OCI-LY1 (cell line): ENCODE results near the gene SULT2B1.

Experiments
- H2AFZ ChIP-seq: fragments of 200-600 bp; sonication (generic), shearing (Covaris generic); 2 replicates; pipeline ENCODE4 v1.6.0; 2014; ENCODE audit warnings: antibody characterized with exemption, mild to moderate bottlenecking, low read length
- H3F3A ChIP-seq: fragments of 200-600 bp; sonication (generic), shearing (Covaris generic); 2 replicates; pipeline ENCODE4 v1.6.0; 2014; ENCODE audit warnings: mild to moderate bottlenecking, antibody characterized with exemption, low read length, moderate library complexity; ENCODE audit not compliant: insufficient read depth
- H3K27ac ChIP-seq: fragments of 200-600 bp; sonication (generic); 2 replicates; pipeline ENCODE4 v1.5.1; 2014; ENCODE audit warnings: low read length, mixed run types, mild to moderate bottlenecking, low read depth; ENCODE audit not compliant: poor library complexity, severe bottlenecking
- H3K27me3 ChIP-seq: fragments of 200-600 bp; sonication (generic); 2 replicates; pipeline ENCODE4 v1.6.0; 2014; ENCODE audit warnings: antibody characterized with exemption, mild to moderate bottlenecking, low read length, moderate library complexity; ENCODE audit not compliant: insufficient read depth
- H3K36me3 ChIP-seq: fragments of 200-600 bp; sonication (generic); 2 replicates; pipeline ENCODE4 v1.6.1; 2014; ENCODE audit warnings: mild to moderate bottlenecking, antibody characterized with exemption, low read length, moderate library complexity, mixed read lengths; ENCODE audit not compliant: insufficient read depth
- H3K4me1 ChIP-seq: fragments of 200-600 bp; sonication (generic); 2 replicates; pipeline ENCODE4 v1.5.1; 2014; ENCODE audit warnings: mild to moderate bottlenecking, low read length, moderate library complexity; ENCODE audit not compliant: insufficient read depth, severe bottlenecking
- H3K4me2 ChIP-seq: fragments of 200-600 bp; sonication (generic), shearing (Covaris generic); 2 replicates; pipeline ENCODE4 v1.6.1; 2014; ENCODE audit warnings: low read length
- H3K4me3 ChIP-seq: fragments of 200-600 bp; sonication (generic); 2 replicates; pipeline ENCODE4 v1.5.1; 2014; ENCODE audit warnings: low read length, low read depth, mild to moderate bottlenecking, mixed read lengths; ENCODE audit not compliant: poor library complexity, severe bottlenecking
- H3K79me2 ChIP-seq: fragments of 200-600 bp; shearing (Covaris generic); 2 replicates; pipeline ENCODE4 v1.6.1; 2016; ENCODE audit warnings: mixed run types, low read length, mixed read lengths; ENCODE audit not compliant: insufficient read depth
- H3K9ac ChIP-seq: fragments of 200-600 bp; sonication (generic), shearing (Covaris generic); 2 replicates; pipeline ENCODE4 v1.6.1; 2014; ENCODE audit warnings: mild to moderate bottlenecking, low read length, mixed read lengths
- H3K9me2 ChIP-seq: fragments of 200-600 bp; sonication (generic), shearing (Covaris generic); 2 replicates; pipeline ENCODE4 v1.6.1; 2014; ENCODE audit warnings: low read depth, mild to moderate bottlenecking, low read length, mixed read lengths
- H3K9me3 ChIP-seq: fragments of 200-600 bp; shearing (Covaris generic); 2 replicates; pipeline ENCODE4 v1.6.1; 2014; ENCODE audit warnings: low read length, mixed read lengths
- H4K20me1 ChIP-seq: fragments of 200-600 bp; sonication (generic), shearing (Covaris generic); 2 replicates; pipeline ENCODE4 v1.6.0; 2016; ENCODE audit warnings: mild to moderate bottlenecking, low read length; ENCODE audit not compliant: insufficient read depth
- CTCF ChIP-seq: fragments of 200-600 bp; sonication (generic), shearing (Covaris generic); IDR thresholded peaks from 2 replicates; pipeline ENCODE4 v1.5.1; 2017; ENCODE audit warnings: mild to moderate bottlenecking, antibody characterized with exemption, low read length, moderate library complexity, mixed read lengths
- EZH2 ChIP-seq: fragments of 200-600 bp; sonication (generic), shearing (Covaris generic); IDR thresholded peaks from 2 replicates; pipeline ENCODE4 v1.8.0; 2017; ENCODE audit warnings: borderline replicate concordance, mixed run types, mild to moderate bottlenecking, antibody characterized with exemption, low read length, moderate library complexity, mixed read lengths

The SULT2B1 gene

GRCh38 chr19:48624791-48625723, 73.1 kb downstream of the SULT2B1 start:
- peak overlapping the region; percentile 85 for H3K4me3 ChIP-seq
- H3F3A ChIP-seq, result no peaks in the 10 kb centered on the region
- peaks cover 9% of the 10 kb centered on the region for H3K36me3 ChIP-seq
- no peaks in the 10 kb centered on the region for H3K9me3 ChIP-seq
- peak overlapping the region; percentile 59 for H3K27ac ChIP-seq
- H3K4me1 ChIP-seq, result peaks cover 35% of the 10 kb centered on the region
- no peaks in the 10 kb centered on the region for H3K79me2 ChIP-seq
- no peak overlapping the region for H2AFZ ChIP-seq
- peak overlapping the region; percentile 93 for H3K9ac ChIP-seq
- no peaks in the 10 kb centered on the region for H3K27me3 ChIP-seq
- TF ChIP-seq EZH2 (no peak), CTCF (no peak)
- no peaks in the 10 kb centered on the region for H4K20me1 ChIP-seq
- no peaks in the 10 kb centered on the region for H3K9me2 ChIP-seq
- peak overlapping the region; percentile 88 for H3K4me2 ChIP-seq

- H3K9me2 ChIP-seq, result no peaks in the 10 kb centered on the region
- H3K4me1 ChIP-seq, result peaks cover 31% of the 10 kb centered on the region
- H3K79me2 ChIP-seq, result no peaks in the 10 kb centered on the region
- no peak overlapping the region for H2AFZ ChIP-seq
- H3K9me3 ChIP-seq, result no peaks in the 10 kb centered on the region
- H3K9ac ChIP-seq, result no peak overlapping the region
- no peaks in the 10 kb centered on the region for H3F3A ChIP-seq
- H3K4me2 ChIP-seq, result no peak overlapping the region
- H3K27me3 ChIP-seq, result no peaks in the 10 kb centered on the region
- no peak for TF ChIP-seq EZH2
- no peak for TF ChIP-seq CTCF
- peaks cover 12% of the 10 kb centered on the region for H3K36me3 ChIP-seq
- H3K27ac ChIP-seq, result no peak overlapping the region
- no peaks in the 10 kb centered on the region for H4K20me1 ChIP-seq
- H3K4me3 ChIP-seq, result no peak overlapping the region
Measured at GRCh38 chr19:48625891-48626327, 73.9 kb downstream of the SULT2B1 start.

- Histone ChIP-seq H3K9ac (no peak overlapping the region), H3K79me2 (no peaks in the 10 kb centered on the region), H3K27ac (no peak overlapping the region), H3K4me1 (peaks cover 29% of the 10 kb centered on the region), H3K36me3 (peaks cover 17% of the 10 kb centered on the region), H2AFZ (no peak overlapping the region), H3K4me2 (no peak overlapping the region), H3K4me3 (no peak overlapping the region), H3K9me3 (no peaks in the 10 kb centered on the region), H3K9me2 (no peaks in the 10 kb centered on the region), H3K27me3 (no peaks in the 10 kb centered on the region), H4K20me1 (no peaks in the 10 kb centered on the region), H3F3A (no peaks in the 10 kb centered on the region)
- no peak for TF ChIP-seq CTCF
- no peak for TF ChIP-seq EZH2
Measured at GRCh38 chr19:48627201-48627864, 75.4 kb downstream of the SULT2B1 start.
